OCI-M1 (cell line): ENCODE data around the gene SEC22B.
"Not testable (repeated sequence)": the region's sequence is repeated elsewhere in the genome, so short reads cannot be mapped to it uniquely, and the experiment has no call there.

ENCODE experiments used
- DNase-seq: peaks from one replicate; lab custom pipeline; 2025; lab: John Stamatoyannopoulos, UW

Gene SEC22B

GRCh38 chr1:120176092-120176855 is at the start of gene SEC22B:
Gene SEC22B, minus strand, starts transcription at chr1:120176520. Its CDS starts 139 bp downstream, at chr1:120176381.
- DNase-seq = peak; percentile 98

DNA sequence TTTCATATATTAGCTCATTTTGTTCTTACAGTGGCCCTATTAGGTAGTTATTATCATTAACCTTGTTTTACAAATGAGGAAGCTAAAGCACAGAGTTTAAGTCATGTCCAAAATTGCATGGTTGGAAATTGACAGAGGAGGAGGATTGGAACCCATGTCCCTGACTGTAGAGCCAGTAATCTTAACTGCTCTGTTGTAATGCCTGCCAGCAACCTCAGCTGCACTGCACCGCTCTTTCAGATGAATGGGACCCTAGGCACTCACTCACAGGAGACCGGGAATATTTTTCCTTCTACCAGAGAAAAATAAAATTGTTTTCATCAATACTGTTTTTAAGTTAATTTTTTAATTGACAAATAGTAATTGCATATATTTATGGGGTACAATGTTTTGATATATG is 41.6 kb upstream of the SEC22B start:
- DNase-seq = not testable (repeated sequence)

GRCh38 chr1:120217175-120217929 is 41.0 kb upstream of the SEC22B start:
- not testable (repeated sequence) for DNase-seq

GRCh38 chr1:120213606-120214005 is 37.3 kb upstream of the SEC22B start:
- not testable (repeated sequence) for DNase-seq

- not testable (repeated sequence) for DNase-seq
Measured at GRCh38 chr1:120210754-120211153, 34.4 kb upstream of the SEC22B start.

- not testable (repeated sequence) for DNase-seq
Measured at GRCh38 chr1:120196863-120197775, 20.8 kb upstream of the SEC22B start.

GRCh38 chr1:120188626-120189025 is 12.3 kb upstream of the SEC22B start:
- not testable (repeated sequence) for DNase-seq

- DNase-seq = not testable (repeated sequence)
Measured at GRCh38 chr1:120182176-120182707, 5.9 kb upstream of the SEC22B start.

GRCh38 chr1:120179811-120180690 is 3.7 kb upstream of the SEC22B start:
- not testable (repeated sequence) for DNase-seq

- peak; percentile 57 for DNase-seq
Measured at GRCh38 chr1:120178799-120179756, 2.8 kb upstream of the SEC22B start.

GRCh38 chr1:120178058-120178457 is 1.7 kb upstream of the SEC22B start:
- DNase-seq = not testable (repeated sequence)

GRCh38 chr1:120175688-120176087 is 632 bp downstream of the SEC22B start:
- DNase-seq = not testable (repeated sequence)

GRCh38 chr1:120164761-120165160 is 11.6 kb downstream of the SEC22B start:
- not testable (repeated sequence) for DNase-seq

DNA sequence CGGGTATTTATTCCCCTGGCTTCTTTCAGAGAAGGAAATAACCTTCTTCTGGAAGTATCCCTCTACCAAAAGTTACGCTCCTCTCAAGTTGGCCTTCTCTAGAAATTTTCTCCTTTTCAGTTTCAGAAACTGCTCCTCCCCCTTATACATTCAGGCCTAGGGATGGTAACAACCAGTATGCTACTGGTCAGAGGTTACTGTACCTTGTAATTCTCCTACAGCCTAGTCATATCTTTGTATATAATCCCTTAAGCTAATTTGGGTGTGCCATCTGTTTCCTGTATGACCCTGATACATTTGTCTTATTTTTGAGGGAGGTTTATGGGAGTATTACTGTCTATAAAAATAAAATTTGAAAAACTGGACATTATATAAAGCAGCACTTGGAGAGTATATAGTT is 14.3 kb downstream of the SEC22B start:
- DNase-seq = not testable (repeated sequence)

DNA sequence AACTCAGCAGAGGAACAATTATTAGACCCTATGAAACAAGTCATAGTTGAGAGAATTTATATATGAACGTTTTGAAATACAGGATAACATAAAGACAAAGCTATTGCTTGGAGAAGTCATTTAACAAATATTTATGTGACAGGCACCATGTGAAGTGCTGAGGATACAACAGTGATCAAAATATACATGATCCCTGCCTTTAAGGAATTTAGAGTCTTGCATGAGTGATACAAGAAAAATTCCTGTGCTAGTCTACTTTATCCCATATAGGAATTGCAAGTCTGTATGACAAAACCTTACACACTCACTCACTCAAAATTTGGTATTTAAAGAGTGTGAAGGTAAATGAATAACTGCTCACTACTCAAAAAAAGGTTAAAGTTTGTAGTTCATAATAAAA is 17.8 kb downstream of the SEC22B start:
- not testable (repeated sequence) for DNase-seq

DNA sequence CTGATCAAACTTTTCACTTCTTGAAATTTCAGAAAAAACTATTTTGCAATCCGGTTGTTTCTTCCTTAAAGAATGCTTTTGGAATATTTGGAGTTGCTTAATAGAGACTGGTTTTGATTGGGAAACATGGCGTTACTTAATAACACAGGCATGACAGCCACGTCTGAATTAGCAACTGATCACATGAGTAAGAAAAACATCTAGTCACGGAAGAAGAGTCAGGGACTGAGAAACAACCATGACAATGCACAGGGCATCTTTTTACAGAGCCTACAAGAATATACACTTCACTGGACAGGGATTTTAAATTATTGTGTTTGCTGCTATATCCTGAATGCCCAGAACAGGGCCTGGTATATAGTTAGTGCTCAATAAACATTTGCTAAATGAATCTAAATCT is 18.2 kb downstream of the SEC22B start:
- not testable (repeated sequence) for DNase-seq

DNA sequence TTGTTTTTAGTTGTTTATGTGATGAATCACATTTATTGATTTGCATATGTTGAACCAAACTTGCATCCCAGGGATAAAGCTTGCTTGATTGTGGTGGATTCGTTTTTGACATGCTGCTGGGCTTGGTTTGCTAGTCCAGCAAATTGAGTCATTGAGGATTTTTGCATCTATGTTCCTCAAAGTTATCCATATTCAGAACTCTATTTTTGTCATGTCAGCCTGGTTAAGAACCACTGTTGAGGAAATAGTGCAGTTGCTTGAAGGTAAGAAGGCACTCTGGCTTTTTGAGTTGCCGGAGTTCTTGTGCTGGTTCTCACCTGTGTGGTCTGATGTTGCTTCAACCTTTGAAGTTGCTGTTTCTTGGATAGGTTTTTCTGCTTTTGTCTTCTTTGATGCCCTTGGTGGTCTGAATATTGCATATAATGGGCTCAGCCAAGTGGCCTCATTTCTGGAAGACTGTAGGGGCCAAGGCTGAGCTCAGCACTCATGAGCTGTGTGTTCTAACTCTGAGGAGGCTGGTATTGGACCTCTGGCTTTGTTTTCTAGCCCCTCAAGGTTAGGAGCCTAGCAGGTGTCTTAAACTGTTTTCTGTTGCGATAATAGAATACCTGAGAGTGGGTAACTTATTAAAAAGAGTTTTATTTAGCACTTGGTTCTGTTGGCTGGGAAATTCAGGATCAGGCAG is 26.0 kb downstream of the SEC22B start:
- DNase-seq = not testable (repeated sequence)

DNA sequence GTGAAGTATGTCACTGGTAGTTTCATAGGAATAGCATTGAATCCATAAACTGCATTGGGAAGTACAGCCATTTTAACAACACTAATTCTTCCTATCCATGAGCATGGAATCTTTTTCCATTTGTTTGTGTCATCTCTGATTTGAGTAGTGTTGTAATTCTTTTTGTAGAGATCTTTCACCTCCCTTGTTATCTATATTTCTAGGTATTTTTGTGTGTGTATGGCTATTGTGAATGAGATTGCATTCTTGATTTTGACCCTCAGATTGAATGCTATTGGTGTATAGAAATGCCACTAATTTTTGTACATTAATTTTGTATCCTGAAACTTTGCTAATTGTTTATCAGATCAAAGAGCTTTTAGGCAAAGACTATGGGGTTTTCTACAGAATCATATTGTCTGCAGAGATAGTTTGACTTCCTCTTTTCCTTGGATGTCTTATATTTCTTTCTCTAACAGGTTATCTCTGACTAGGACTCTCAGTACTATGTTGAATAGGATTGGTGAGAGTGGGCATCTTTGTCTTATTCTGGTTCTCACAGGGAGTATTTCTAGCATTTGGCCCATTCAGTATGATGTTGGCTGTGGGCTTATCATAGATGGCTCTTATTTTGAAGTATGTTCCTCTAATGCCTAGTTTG is 26.8 kb downstream of the SEC22B start:
- peak; percentile 73 for DNase-seq
